Middle frontal gyrus (tissue), 1 donor: Measurements from ENCODE around the gene DPYD.

Experiments used
- DNase-seq: peaks from one replicate; pipeline ENCODE4 v3.0.0-alpha.2; 2015; ENCODE audit warnings: low spot score; ENCODE audit errors: extremely low spot score

Gene DPYD

DNA sequence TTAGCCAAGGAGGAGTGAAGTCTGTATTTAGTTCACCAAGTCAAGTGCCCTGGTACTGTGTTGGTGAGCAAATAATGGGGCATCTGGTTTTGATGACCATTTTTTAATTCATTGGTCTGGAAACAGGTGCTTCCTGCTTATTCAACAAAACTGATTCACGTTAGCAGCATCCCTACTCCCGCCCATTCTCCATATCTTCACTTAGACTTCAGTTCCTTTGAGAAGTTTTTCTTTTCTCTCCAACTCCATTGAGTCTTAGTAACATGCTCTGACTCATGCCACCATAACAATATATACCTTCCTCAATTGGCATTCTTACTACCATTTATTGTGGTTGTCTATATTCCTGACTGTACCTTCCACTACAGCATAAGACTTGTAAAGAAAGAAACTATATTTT, 468.9 kb downstream of the DPYD start:
- DNase-seq, result no peak

DNA sequence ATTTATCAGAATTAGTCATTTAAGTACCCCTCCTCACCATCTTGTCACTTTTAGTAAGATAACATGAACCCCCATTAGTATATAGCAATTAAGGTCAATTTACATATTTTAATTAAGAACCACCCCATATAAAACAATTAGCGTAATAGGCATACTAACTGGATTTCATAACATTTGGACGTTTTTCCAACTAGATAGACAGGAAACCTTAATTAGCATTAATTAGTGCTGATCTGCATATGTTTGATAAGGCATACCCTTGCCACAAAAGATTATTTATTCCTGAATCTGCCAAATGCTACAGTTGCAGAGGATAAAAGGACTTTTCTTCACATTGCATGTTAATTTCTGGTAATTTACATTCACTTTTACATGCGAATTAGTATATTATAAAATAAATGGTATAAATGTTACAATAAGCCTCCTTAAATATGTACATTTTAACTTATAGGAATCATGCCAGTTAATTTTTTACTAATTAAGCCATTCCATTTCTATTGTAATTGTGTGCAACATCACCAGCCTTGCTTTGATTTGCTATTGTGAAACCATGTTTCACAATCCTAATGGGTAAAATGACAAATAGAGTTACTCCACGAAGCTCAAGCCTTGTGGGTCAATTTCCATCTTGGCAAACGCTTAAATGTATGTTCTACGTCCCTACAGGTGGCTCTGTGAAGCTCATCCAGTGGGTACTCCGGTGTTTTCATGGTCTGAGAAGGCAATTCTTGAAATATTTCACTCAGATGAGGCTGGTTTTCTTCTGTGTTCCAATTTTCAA, 469.6 kb downstream of the DPYD start:
- no peak for DNase-seq

DNA sequence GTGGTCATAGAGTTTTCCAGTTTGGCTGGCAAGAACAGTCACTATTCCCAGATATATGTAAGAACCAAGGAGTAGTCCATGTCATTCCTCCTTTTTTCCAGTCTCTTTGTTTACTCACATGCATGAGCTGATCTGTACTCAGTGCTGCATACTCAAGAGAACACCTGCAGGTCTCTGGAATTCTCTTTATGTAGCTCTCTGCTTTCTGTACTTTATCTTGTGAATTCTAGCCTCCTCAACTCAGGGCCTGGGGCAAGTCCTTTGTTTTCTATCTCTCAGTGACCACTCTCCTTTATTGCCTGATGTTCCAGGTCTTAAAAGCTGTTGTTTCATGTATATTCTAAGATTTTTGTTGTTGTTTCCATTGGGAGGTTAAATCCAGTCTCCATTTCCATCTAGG, 478.9 kb downstream of the DPYD start:
- no peak for DNase-seq

DNA sequence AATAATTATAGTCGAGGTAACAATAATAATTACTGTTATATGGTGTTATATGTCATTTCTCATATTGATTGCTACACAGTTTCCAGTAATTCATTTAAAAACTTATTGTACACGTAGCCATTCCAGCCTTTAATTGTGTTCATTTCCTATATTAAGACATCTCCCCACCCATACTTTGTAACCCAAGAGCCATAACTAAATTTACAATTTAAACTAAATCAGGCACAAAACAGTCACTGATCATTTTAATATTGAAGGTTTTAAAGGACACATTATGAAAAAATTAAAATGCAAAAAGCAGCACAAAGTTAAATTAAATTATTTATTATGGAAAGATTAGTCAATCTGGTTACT, 487.0 kb downstream of the DPYD start:
- DNase-seq, result no peak

DNA sequence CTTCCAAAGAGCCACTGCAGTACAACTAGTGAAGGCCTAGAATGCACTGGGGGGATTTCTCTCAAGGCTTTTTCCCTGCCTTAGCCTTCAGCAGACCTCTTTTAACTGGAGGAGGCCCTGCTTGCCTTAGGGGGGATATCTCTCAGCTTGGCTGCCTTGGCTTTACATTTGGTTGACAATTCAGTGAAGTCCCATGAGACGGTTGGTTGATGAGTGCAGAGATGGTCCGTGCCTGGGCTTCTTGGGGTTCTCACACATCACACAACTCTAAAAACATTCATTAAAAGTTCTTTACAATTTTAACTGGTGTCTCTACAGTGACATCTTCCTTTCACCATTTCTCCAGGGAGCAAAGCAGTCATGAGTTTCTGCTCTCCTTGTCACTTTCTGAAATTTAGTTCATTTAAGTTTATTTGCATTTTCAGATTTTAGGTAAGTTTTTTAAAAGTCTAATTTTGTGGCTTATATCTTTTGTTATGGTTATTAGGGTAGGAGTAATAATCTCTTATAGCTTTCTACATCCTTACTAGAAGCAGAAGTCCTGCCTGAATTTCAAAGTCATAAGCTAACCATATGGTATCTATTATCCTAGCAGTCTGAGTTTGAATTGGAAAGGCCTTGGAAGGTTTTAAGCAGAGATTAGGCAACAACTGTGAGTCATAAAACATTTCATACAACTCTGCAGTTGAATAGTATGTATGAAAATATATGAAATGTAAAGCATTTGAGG, 487.6 kb downstream of the DPYD start:
- DNase-seq, result no peak

DNA sequence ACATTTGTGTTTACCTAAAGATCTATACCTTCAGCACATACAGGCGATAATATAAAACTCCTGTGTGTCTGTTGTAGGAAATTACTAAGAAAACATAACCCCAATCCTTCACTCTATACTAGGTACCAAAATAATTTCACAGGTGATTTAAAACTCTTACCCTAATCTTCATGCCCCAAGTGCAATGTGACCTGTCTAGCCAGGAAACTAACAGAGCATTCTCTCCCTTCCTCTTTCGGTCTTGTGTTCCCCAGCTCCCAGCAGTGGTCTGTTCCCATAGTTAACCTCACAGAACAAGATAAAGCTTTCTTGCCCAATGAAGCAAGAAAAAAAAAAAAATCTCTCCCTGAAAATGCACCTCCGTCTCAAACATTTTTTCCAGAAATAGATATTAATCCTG, 493.5 kb downstream of the DPYD start:
- DNase-seq, result no peak

DNA sequence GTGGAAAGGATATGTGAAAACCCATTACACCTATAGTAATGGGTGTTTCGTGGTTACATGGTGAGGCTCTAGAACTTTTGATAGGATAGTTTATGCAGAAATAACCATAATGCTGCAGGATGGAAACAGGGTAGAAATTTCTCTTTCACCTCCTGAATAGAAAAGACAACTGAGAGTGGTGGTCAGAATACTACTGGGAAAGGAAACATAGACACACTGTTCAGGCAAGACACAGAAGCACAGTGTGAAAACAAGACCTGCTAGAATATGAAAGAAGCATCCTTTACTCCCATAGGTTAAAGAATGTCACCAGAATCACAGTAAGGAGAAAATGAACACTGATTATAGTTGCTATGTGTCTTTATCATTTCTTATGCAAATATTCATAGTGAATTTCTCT, 496.6 kb downstream of the DPYD start:
- DNase-seq, result no peak

DNA sequence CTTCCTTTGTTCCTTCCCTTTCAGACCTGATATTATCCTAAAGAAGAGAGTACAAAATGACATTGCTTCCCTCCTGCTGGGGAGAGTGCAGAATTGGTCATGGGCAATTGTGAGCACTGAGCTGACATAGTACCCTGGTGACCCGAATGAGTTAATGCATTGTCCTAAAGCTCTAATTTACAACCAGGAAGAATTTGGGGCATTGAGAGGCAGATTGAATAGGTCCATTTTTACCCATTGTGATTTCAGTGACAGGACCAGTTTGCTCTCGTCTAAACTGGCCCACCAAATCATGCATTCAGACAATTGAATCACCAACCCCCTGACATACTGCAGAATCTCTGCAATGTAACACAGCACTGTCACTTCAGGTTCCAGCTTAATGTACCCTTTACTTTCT, 497.4 kb downstream of the DPYD start:
- no peak for DNase-seq

DNA sequence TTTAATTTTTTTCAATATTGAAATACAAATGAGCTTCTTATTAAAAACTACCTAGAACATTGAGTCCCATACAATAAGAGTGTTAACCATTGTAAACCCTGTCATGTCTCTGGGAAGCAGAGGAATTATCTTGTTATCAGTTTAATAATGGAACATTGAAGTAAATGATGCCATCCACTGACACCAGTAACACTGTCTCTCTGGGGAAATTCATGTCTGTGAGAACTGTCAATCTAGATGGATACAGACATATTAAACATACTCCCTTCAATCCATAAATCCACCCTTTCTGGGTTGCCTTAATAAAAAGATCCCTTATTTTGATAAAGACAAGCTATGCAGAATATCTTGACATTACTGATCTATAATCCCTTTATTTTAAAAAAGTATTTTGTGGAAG, 503.2 kb downstream of the DPYD start:
- no peak for DNase-seq

DNA sequence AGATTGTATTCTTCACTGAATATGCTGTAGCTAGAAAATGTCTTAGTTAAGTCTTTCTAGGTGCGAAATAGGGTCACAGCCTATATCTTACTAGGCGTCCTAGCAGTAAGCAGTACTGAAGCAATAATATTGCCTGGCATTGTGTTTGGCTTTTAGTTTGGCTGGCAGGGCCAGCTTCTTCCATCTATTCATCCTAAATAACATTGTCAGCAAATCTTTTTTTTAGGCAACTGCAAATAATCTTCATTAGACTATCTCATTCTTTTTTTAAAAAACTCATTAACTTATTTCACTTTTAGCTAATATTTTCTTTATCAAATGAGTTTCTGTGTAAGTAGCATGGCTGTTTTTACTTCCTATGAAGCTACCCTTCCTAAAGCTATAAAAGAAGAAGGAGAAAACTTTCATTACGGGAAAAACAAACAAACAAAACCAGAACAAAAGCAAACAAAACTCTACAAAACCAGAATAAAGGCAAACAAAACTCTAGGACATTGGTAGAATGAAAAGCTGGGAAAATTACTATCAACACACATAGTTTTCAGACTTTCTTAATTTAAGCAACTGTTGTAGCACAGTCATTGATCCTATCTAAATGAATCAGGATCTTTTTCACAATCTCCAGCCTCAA, 506.0 kb downstream of the DPYD start:
- no peak for DNase-seq

DNA sequence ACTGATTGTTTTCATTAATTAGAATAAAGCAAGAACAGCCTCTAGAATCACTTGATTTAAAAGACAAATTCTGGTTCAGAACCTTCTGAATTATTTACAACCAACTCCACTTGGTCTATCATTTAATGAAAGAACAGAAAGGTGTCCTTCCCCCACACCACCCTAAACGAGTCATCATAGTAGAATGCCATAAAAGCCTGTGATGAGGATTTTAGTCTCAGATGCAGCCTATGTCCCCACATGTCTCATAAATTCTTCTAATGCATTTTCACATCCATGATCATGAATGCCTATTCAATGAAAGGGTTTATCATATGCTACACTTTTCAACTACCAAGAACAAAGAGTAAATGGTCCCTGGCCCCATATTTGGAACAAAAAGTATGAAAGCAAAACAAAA, 508.1 kb downstream of the DPYD start:
- DNase-seq, result no peak

DNA sequence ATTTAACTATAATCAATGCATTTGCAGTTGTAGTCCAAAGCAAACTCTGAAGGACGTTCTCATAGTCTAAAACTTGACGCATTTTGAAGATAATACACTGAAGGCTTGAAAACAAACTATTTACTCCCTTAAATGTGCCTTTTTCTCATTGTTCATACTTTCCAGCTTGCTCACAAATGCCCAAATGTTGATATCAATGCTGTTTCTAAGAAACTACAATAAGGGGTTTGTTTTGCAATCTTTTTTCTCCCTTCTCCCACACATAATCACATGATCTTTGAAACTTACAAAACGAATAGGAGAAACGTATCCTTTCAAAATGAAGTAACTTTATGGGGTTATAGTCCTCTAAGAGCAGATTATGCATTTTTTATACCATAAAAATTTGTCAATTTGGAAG, 508.7 kb downstream of the DPYD start:
- no peak for DNase-seq

DNA sequence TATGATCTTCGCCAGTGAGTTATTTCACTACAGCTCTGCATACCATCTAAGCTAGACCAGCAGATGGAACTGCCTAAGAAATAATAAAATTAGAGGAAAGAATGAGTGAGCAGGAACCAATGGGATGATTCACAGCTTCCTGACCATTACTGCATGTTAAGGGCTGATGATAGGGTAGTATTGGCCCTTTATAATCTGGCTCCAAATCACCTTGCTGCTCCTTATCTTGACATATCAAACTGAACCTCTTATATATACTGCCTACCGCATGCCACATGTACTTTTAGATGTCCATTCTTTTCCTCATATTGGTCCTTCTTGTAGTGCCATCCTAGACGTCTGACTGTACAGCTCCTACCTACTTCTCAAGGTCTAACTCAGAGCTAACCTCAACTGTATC, 524.4 kb downstream of the DPYD start:
- no peak for DNase-seq

DNA sequence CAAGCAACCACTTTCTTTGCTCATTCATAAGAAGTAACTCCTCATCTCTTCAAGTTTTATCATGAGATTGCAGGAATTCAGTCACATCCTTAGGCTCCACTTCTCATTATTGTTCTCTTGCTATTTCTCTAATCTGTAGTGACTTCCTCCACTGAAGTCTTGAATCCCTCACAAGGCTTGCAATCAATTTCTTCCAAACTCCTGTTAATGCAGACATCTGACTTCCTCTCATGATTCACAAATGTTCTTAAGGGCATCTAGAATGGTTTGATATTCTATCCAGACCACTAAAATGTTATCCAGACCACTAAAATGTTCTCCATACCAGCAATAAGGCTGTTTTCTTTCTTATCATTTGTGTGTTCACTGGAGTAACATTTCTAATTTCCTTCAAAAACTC, 528.1 kb downstream of the DPYD start:
- DNase-seq, result no peak

DNA sequence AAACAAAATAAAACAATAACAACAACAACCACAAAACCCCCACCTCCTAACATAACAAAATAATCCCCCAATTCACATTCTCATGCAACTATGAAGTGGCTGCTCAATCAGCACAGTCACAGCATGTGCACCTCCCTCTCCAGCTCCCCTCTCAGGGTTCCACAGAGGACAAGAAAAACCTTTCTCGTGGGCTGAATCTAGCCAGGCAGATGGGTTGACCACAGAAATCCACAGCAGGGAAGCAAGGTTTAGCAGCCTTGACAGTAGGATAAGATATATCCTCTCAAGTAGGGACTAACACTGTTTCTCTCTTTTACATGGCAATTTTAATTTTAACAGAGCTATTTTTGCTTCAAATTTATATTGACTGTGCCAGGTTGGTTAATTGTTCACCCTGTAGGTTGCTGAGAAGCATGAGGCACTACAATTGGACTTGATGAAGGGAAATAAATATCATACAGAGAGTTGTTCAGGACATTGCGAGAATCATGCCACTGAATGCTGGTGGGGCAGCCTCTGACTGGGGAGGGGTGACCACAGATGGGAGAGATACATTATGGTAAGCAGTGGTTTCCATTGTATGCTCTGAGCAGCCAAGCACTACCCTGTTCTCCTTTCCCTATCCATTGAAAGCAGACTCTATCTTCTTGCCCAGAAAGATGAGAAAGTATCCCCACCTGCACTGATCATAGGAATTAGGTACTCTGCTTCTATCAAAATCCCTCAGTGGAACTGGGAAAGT, 535.1 kb downstream of the DPYD start:
- no peak for DNase-seq

DNA sequence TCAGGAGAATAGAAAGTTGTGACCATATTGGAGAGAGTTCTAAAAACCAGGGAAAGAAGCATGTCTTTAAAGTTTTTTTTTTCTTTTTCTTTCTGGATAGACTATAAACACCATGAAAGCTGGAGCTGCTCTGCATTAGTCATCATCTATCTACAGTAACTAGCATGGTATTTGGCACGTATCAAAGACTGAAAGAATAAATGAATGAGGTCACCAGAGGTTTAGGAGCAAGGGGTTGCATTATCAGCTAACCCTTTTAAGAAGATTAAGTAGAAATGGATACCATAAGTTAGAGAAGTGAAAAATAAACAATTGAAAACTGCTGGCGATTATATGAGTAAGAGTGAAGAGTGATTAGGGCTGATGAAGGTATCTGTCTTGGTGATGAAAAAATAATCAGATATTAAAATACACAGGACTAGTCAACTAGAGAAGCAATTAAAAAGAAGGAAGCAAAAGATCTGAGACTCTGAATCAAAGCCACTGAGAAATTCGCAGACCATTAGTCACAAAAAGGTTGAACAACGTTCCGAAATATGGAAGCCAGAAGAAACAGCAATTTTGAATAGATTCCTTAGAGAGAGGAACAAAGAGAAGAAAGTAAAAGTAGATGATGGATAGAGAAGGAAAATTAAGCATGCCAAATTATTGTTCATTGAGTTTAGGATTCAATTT, 536.4 kb downstream of the DPYD start:
- no peak for DNase-seq

DNA sequence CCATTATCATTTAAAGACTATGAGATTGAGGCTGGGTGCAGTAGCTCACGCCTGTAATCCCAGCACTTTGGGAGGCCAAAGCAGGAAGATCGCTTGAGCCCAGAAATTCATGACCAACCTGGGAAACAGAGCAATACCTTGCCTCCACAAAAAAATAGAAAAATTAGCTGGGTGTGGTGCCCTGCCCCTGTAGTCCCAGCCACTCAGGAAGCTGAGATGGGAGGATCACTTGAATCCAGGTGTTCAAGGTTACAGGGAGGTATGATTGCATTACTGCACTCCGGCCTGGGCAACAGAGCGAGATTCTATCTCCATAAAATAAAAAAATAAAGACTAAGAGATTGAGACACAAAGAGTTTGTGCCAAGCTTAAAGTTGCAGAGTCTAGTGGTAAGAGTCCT, 537.0 kb downstream of the DPYD start:
- no peak for DNase-seq

DNA sequence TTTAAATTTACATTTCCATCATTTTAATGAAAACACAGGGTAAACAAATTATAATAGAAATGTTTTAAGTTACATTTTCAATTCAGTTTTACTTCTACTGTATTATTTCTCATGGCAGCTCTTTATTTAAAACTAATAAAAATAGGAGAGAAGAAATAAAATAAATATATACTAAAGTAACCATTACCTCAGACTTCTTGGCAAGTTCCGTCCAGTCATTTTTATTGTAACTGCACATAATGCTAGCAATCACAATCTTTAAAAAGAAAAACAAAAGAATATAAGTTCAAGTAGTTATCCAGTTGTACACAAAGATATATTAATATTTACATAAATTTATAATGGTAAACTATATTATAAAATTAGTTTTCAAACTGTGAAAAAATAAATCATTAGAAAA, 538.6 kb downstream of the DPYD start:
- no peak for DNase-seq

DNA sequence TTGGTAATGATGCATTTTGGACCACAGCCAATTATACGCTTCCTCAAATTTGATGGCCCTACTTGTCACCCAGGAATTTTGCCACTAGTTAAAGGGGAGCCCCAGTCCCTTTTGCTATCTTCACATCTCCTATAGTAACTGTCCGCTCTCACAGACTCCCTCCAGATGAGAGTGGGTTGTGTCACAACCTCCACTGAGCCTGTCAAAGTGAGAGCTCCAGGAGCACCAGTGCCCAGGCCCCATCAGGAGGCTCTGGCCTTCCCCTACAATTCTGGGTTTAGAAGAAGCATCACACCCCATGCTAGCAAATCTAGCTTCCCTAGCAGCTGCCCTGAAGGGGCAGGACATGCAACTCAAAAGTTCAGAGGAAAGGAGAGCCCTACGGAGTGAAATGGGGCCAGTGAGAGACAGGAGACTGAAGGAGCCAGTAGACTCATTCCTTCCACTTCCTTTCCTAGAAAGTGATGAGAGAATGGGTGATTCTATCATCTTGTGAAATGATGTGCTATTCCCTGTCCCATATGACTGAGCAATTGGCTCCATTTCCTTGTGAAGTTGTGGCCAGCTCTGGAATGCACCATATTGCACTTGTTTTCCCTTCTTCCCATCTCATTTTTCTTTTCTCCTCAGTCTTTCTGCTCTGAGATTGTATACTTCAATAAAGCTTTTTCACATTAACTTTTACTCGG, 541.3 kb downstream of the DPYD start:
- DNase-seq, result no peak

DNA sequence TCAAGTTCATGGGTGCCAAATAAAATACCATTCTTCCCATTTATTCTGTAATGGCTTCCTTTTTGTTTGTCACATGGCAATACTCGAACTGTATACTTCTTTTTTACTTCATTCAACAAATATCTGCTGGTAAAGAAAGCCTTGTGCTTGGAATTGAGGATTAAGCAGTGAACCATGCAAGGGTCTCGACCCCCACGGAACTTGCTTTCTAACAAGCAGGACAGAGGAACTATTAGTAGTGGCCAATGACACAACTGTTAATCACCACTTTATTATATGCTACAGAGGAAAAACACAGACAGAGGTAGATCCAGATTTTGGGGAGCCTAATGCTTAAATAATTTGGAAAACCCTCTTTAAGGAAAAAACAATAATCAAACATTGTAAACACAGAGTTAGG, 542.2 kb downstream of the DPYD start:
- DNase-seq, result no peak
